GM19438 (cell line): ENCODE results near the gene GTF2I.
"Not testable (repeated sequence)": the region's sequence is repeated elsewhere in the genome, so short reads cannot be mapped to it uniquely, and the experiment has no call there.

Experiments used
- ATAC-seq: cut with Tn5 transposase; IDR thresholded peaks from one replicate; pipeline ENCODE4 v1.9.1; 2021; ENCODE audit warnings: low read depth; ENCODE audit not compliant: unreplicated experiment

Gene GTF2I

DNA sequence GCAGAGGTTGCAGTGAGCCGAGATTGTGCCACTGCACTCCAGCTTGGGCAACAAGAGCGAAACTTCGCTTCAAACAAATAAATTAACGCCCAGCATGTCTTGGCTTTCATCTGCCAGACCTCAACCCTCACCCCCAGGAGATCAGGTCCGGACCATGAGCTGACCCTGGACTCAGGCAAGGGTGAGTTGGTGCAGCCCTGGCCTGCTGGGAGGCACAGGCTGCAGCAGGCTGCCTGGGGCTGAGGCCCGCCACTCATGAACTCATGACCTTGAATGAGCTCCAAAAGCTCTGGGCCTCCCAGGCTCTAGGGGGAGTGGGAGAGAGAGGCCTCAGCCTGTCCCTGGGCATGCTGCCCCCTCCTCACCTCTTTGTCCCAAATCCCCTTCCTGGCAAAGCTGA lies 114.6 kb downstream of the GTF2I start:
- ATAC-seq, result not testable (repeated sequence)

DNA sequence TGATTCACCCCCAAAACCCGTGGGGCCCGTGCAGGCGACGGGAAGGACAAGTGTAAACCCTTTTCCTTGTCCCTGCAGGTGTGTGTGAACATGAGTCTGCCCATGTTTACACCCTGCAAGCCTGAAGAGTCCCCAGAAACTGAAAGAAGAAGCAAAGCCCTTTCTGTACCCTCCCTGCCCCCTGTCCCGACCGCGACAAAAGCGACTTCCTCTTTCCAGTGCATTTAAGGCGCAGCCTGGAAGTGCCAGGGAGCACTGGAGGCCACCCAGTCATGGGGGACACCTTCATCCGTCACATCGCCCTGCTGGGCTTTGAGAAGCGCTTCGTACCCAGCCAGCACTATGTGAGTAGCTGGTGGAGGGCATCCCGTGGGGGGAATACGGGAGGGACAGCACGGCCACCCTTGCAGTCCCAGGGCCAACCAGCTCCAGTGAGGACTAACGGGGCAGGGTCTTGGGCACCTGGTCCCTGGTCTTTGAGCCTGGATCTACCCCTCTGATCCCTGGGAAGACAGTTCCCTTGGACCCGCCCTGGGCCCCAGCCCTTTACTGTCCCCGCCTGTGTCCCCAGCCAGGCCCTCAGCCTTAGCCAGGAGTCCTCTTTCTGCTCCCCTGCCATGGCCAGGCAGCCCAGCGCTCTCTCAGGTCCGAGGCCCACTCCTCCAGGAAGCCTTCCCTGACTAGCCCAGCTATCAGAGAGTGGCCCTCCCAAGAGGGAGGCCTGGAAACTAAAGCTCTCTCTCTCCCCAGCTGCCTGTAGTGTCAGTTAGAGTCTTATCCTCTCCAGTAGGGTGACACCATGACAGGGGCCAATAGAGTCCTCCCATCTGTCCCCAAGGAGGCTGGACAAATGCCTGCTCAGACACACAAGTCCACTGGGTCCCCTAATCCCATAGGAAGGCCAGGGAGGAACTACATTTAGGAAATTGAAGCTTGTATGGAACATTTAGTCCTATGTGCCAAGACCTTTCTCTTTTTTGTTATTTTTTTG lies 116.5 kb downstream of the GTF2I start, which contains the start of gene NCF1:
Gene NCF1 (plus strand): TSS at position 252 of the 991 bp plus-strand sequence. CDS start 21 bp downstream, at position 273.
- peak; percentile 74 for ATAC-seq

DNA sequence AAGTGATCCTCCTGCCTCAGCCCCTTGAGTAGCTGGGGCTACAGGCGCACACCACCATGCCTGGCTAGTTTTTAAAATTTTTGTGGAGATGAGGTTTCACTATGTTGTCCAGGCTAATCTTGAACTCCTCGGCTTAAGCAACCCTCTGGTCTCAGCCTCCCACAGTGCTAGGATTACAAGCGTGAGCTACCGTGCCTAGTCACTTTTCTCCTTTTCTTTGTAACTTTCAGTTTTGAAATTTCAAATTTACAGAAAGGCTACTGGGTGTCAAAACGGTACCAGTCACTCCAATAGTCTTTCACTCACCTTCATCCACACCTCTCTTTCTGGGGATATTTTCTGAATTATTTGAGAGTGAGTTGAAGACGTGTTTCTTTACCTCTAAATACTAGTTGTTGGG lies 117.6 kb downstream of the GTF2I start:
- not testable (repeated sequence) for ATAC-seq

DNA sequence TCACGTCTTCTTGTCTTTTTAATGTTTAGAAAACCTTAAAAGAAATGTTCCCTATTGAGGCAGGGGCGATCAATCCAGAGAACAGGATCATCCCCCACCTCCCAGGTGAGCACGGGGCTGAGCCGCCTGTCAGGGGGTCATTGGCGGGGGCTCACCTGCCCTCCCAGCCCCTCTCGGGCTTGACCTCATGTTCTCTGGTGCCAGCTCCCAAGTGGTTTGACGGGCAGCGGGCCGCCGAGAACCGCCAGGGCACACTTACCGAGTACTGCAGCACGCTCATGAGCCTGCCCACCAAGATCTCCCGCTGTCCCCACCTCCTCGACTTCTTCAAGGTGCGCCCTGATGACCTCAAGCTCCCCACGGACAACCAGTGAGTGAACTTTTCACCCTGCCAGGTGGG lies 121.5 kb downstream of the GTF2I start:
- ATAC-seq, result not testable (repeated sequence)

DNA sequence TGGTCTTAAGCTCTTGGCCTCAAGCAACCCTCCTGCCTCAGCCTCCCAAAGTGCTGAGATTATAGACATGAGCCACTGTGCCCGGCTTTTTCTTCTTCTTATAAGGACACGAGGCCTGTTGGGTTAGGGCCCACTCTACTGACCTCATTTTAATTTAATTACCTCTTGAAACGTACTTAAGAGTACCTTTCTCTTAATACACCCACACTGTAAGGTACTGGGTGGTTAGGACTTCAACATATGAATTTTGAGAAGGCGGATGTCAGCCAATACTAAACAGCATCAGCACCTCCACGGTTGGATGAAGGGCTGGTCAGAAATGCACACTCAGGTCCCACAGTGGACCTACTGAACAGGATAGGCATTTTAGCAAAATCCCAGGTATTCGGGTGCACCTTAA lies 124.2 kb downstream of the GTF2I start:
- not testable (repeated sequence) for ATAC-seq

DNA sequence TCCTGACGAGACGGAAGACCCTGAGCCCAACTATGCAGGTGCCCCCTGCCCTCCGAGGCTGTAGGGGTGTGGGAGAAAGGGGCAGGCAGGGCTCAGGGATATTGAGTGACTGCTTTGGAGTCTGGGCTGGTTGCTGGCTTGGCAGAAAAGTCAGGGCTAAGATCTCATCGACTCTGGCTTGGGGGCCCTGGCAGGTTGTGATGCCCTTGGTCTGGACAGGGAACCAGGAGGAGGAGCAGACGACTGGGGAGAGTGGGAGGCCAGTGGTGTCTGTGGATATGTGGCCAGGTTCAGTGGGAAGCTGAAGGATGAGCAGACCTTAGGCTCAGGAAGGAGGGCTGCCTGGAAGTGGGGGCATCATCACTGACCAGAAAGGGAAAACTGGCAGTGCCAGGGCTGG lies 126.1 kb downstream of the GTF2I start:
- not testable (repeated sequence) for ATAC-seq

DNA sequence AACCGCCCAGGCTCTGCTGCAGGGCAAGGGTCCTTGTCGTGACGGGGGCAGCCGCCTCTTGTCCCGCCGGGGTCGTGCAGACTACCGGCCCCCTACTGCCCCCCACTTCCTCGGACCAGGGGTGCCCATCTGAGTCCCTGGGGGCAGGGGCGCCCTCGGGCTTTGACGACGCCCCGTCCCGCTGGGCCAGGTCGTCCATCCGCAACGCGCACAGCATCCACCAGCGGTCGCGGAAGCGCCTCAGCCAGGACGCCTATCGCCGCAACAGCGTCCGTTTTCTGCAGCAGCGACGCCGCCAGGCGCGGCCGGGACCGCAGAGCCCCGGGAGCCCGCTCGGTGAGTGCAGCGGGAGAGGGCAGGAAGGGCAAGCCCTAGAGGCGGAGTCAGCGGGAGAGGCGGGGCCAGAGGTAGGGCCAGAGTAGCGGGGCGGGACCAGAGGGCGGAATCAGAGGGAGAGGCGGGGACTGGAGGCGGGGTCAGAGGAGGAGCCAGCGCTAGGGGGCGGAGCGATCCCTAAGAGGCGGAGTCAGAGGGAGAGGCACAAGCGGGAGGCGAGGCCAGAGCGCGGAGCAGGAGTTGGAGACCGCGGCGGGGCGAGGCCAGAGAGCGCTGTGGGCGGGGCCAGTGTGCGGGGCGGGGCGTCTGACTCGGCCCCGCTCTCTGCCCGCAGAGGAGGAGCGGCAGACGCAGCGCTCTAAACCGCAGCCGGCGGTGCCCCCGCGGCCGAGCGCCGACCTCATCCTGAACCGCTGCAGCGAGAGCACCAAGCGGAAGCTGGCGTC lies 131.0 kb downstream of the GTF2I start:
- ATAC-seq, result peak; percentile 84

DNA sequence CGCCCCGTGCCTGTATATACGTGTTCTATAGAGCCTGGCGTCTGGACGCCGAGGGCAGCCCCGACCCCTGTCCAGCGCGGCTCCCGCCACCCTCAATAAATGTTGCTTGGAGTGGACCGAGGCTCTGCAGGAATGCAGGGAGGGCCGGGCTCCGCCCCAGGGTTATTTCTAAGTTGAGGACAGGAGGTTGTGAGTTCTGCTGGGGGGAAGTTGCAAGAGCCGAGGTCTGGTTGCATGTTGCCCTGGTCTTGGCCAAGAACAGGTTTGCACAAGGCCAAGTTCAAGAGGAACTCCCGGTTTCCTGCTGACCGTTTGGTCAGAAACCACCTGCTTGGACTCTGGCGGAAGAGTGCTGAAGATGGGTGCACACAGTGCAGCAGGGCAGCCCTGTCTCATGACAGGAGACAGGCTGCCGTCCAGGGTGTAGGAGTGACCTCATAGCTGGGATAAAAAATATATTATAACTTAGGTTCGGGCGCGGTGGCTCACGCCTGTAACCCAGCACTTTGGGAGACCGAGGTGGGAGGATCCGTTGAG lies 131.8 kb downstream of the GTF2I start:
- not testable (repeated sequence) for ATAC-seq

DNA sequence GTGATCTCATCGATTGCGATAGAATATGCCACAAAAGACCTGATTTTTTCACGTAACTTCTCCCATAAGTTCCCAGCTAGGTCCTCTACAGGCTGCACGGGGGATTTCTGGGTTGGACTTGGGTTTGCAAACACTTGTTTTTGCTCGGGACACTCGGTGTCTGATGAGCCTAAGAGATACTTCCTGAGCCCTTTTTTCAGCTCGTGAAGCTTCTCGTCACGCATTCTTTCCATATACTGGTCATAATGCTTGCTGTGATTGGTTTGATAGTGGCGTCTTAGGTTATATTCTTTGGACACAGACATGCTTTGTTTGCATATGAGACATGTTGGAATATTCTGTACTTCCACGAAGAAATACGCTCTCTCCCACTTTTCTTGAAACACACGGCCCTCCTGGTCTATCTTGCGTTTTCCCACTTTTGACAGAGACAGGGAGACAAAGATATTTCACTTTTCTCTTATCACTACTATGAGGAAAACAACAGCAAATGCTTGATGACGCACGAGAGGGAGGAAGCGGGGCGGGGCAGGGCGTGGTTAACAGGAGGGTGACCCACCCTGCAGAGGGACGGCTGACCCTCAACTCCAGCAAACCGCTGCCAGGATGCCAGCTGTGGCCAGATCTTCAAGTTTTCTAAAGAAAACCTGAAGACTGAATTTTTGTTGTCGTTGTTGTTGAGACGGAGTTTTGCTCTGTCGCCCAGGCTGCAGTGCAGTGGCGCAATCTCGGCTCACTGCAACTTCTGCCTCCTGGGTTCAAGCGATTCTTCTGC lies 140.5 kb downstream of the GTF2I start:
- not testable (repeated sequence) for ATAC-seq

DNA sequence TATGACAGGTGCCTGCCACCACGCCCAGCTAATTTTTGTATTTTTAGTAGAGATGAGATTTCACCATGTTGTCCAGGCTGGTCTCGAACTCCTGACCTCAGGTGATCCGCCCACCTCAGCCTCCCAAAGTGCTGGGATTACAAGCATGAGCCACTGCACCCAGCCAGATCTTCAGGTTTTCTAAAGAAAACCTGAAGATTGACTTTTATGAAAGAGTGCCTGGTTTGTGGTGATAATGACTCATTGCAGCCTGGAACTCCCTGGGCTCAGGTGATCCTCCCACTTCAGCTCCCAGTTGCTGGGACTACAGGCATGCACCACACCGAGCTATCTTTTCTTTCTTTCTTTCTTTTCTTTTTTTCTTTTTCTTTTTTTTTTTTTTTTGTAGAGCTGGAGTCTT lies 141.1 kb downstream of the GTF2I start:
- ATAC-seq, result not testable (repeated sequence)
